ENCODE data around the gene TMEM135.
"Not testable (repeated sequence)": the region's sequence is repeated elsewhere in the genome, so short reads cannot be mapped to it uniquely, and the experiment has no call there.

Gene TMEM135

DNA sequence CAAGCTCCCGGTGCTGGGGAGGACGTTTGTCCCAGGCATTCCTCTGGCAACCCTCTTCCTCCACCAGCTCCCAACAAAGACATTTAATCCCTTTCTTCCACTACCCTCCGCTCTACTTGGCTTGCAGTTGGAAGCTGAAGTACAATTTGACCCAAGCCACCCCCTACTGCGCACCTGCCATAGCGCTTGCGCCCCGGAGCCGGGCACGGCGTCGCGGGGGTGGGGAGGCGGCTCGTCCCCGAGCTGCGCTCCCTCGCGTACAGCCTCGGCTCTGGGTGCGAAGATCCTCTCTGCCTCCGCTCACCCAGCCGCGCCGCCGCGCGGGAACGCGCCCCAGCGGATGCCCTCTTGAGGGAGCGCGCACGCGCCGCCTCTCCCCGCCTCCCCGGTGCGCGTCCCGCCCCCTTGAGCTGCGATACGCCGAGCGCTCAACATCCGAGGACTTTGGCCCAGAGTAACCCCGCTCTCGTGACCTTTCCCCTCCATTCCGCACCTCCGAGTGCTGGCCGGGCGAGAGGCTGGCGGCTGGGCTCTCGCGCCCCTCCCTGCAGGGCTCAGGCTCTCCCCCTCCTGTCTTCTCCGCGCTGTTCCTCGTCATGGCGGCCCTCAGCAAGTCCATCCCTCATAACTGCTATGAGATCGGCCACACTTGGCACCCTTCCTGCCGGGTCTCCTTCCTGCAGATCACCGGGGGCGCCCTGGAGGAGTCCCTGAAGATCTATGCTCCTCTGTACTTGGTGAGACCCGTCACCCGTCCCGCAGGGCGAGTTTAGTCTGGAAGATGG is at the start of gene TMEM135:
TSS of gene TMEM135 (plus strand) at position 485 of the 785 bp plus-strand sequence. CDS start at position 597, 112 bp downstream.
- peak; percentile 97 for DNase-seq

DNA sequence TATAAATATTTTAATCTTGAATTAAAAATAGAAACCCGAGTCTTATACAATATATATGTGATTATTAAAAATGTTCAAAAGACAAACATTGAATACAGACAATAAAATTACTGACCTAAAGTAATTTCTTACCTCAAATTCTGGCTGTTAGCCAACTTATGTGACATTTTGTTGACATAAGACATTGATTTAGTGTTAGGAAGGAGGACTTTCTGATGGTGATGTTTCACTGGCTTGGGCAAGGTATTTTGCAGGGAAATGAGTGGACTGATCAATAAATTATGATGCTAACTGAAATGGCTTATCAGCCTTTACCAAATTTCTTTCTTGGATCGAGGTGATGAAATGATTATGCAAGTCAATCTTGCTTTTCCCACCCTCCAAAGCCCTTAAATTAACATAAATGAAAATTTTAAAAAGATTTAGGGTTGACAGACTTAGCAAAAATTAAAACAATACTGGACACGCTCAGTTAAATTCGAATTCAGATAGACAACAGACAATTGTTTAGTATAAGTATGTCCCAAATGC is 49.3 kb upstream of the TMEM135 start:
- no peak for DNase-seq

GRCh38 chr11:86990031-86990430 is 47.7 kb upstream of the TMEM135 start:
- peak; percentile 37 for DNase-seq

DNA sequence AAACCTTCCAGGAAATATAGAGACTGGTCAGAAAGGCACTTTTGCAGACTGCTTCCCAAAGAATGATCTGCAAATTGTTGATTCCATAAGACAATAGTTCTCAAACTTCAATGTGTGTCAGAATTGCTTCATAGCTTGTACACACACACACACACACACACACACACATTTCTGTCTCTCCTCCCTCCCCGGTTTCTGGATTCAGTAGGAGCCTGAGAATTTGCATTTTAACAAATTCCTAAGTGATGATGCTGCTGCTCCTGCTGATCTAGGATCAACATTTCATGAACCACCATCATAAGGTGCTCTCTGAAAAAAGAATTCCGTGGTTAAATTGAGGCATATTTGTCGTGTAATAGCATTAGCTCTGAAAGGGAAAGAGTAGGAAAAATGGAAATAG is 47.2 kb upstream of the TMEM135 start:
- peak; percentile 43 for DNase-seq

DNA sequence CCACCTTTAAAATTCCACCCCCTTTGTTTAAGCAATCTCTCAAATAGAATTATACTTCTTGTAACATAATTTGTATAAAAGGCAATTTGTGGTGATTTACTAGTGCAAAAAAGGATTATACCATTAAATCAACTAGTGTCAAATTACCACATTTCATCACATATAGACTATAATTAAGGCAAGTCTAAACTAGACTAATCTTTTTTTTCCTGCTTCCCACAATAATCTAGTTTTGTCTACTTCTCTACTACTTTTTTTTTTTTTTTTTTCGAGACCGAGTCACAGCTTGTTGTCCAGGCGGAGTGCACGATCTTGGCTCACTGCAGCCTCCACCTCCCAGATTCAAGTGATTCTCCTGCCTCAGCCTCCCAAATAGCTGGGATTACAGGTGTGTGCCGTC is 46.4 kb upstream of the TMEM135 start:
- no peak for DNase-seq

GRCh38 chr11:86992340-86992739 is 45.4 kb upstream of the TMEM135 start:
- not testable (repeated sequence) for DNase-seq

GRCh38 chr11:86993031-86993430 is 44.7 kb upstream of the TMEM135 start:
- no peak for DNase-seq

GRCh38 chr11:86996953-86997570 is 40.7 kb upstream of the TMEM135 start:
- DNase-seq: no peak

GRCh38 chr11:86999388-86999787 is 38.3 kb upstream of the TMEM135 start:
- no peak for DNase-seq

- peak; percentile 16 for DNase-seq
Measured at GRCh38 chr11:86999859-87000753, 37.6 kb upstream of the TMEM135 start.

GRCh38 chr11:87002918-87003317 is 34.8 kb upstream of the TMEM135 start:
- no peak for DNase-seq

GRCh38 chr11:87004281-87004680 is 33.5 kb upstream of the TMEM135 start:
- not testable (repeated sequence) for DNase-seq

GRCh38 chr11:87005569-87005921 is 32.2 kb upstream of the TMEM135 start:
- no peak for DNase-seq

GRCh38 chr11:87006035-87006434 is 31.7 kb upstream of the TMEM135 start:
- no peak for DNase-seq

- DNase-seq: peak; percentile 21
Measured at GRCh38 chr11:87007963-87008362, 29.8 kb upstream of the TMEM135 start.

DNA sequence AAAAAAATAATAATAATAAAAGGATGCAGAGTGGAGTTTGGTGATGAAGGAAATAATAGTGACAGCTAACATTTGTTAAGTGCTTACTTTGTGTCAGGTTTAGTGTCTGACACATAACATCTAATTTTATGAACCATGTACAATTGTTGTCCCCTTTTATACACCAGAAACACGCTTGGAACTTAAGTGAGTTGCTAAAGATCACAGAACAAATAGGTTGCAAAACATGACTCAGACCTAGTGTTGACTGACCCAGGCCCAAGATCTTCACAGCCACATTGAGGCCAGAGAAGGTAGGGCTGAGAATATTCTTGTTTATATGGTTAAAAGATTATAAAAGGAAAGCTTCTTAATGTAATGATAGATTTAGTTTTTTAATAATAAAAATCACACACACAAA is 25.6 kb upstream of the TMEM135 start:
- DNase-seq: no peak

DNA sequence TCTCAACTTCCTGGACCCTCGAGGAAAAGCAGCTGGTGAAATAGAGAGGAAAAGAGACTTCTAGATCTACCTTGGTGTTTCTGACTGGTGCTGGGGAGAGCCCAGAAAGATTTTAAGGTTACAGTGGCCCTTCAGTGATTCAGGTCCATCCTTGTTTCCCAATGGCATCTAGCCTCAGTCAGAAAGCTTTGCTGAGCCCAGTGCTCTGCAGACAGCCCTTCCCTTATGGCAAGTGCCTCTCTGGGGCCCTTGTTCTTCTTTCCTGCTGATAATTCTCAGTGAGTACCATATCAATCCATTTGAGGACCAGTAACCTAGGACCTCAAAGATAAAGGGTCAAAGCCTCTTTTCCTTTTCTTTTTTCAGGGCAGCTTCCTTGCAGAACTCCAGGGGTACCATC is 25.1 kb upstream of the TMEM135 start:
- DNase-seq: no peak

DNA sequence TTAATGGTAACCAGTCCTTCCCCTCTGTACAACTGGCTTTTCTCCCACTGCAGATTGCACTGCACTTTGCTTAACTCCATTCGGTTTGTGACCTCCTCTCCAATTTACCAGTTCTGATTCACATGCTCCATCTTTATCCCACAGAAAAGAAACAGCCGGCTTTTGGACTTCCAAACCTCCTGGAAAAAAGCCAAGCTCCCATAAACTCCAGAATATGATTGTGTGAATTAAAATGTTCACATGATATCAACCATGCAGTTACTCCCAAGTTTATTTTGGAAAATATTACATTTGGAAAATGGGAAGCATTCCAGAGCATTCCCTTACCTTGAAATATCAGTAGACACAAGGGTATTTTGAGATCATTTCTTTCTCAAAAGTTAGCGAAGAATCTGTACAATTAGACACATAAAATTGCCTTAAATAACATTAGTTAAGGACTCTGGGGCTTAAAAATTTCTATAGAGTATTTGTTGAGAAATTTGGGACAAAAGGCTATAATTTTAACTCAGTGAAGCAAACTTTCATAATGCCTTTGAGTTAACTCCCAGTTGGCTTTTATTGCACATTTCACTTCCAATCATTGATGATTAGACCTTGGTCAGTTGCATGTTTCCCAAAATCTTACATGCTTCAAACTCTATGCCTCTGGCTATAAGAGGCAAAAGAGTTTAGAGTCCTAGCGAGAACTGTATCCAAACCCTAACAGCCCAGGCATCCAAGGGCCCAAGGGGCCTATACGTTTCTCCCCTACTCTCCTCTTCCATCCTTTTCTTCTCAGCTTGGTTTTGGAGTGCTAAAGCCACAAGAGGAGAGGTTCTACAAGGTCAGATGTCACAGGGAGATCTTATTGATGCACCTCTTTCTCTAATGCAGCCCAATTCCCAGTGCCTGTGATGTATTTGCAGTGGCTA is 23.6 kb upstream of the TMEM135 start:
- DNase-seq: peak; percentile 65

DNA sequence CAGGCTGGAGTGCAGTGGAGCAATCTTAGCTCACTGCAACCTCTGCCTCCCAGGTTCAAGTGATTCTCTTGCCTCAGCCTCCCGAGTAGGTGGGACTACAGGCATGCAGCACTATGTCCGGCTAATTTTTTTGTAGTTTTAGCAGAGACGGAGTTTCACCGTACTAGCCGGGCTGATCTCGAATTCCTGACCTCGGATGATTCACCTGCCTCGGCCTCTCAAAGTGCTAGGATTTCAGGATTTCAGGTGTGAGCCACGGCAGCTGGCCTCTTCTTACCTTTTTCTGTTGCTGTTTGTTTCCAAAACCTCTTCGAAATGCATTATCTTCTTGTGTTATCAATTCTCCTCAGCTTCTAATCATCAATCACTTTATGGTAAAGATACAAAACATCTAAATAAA is 22.1 kb upstream of the TMEM135 start:
- DNase-seq: no peak

DNA sequence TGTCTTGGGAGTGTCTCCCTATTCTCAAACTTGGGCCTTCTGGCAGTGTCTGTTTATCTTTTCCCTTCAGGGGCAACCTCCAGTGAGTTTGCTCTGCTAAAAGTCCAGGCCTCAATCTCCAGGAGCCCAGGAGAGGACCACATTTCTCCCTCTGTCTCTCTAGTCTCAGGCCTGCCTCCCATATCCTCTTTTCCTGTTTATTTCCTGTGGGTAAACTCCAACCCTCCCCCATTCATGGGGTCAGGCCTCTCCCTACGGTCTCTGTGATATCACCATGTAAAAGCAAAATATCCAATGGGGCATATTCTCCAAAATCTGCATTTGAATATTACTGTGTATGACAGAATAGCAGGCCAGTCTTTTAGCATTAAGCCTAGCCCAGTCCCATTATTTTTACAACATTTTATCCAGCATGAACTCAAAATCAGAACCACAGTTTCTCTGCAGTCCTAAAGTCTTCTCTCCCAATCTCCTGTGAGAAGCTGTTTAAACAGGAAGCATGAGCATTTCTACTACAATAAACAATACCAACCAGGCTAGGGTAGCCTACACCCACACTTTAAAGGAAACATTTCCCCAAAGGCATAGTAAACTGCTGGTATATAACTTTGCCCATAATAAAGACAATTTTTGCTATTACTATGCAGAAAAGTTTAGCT is 18.0 kb upstream of the TMEM135 start:
- no peak for DNase-seq

DNA sequence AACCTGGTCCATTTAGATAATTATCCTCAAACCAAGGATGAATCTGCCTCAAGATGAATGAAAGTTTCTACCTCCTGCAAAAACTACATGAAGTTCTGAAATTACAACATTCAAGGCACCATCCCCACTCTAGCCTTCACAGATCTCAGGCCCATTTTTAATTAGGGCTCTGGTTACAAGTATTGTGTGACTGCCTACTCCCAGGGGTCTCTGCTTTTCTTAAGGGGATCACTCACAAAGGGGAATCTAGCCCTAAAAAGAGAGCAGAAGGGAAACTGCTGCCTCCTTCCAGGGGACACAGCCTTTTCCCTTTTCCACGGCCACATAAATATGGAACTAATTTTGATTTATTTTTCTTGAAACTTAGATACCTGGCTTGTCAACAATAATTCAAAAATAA is 17.4 kb upstream of the TMEM135 start:
- DNase-seq: peak; percentile 16

Measured in eye (tissue), 1 donor.